Panc1 (cell line): ENCODE data around the gene TMEM266.

Source experiments
- POLR2AphosphoS5 ChIP-seq: IDR thresholded peaks from 2 replicates; pipeline ENCODE4 v1.6.1; 2012; ENCODE audit warnings: mild to moderate bottlenecking, low read depth, low read length, moderate library complexity
- REST ChIP-seq, 2 experiments: IDR thresholded peaks; 2 replicates each; pipeline ENCODE4 v1.6.1; 2011 to 2012; ENCODE audit warnings: low read depth in 2 of 2, control low read depth in 1 of 2, low read length in 1 of 2, mild to moderate bottlenecking in 1 of 2, moderate library complexity in 1 of 2; ENCODE audit not compliant: insufficient read depth in 1 of 2
- TF ChIP-seq, protein P1 (sequence below): fragments of 450-650 bp; IDR thresholded peaks from 2 replicates; pipeline ENCODE4 v1.5.1; 2017; ENCODE audit warnings: mild to moderate bottlenecking

DNA sequence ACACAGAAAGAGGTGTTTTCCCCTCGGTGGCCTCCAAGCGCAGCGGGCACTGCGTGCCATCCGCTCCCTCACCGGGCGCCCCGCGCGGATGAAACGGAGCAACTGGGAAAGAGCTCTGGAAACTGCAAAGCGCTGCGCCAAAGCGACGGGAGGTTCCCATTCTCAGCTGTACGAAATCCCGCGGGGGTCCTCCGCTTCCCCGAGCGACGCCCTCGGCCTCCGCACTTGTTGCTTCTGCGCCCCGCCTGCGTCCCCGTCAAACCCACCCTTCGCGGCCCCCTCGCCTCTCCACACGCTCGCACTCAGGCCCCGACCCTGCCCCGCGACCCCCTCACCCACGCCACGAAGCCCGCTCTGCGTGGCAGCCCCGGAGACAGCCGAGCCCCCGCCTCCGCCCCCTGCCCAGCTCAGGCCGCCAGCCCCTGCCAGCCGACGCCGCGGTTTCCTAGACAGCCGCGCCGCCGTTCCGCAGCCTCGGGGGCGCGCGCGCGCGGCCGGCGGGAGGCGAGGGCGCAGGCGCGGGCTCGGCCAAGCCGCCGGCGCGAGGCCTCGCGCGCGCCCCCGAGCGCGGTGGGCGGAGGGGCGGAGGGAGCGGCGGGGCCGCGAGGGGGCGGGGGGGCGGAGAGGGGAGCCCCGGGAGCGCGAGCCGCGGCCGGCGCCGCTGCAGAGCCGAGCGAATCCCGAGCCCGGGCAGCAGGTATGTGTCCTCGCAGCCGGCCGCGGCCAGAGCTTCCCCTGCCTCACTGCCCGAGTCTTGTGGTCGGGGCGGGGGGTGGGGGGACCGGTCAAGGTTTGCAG is at the start of gene TMEM266:
- TF ChIP-seq, protein P1, sequence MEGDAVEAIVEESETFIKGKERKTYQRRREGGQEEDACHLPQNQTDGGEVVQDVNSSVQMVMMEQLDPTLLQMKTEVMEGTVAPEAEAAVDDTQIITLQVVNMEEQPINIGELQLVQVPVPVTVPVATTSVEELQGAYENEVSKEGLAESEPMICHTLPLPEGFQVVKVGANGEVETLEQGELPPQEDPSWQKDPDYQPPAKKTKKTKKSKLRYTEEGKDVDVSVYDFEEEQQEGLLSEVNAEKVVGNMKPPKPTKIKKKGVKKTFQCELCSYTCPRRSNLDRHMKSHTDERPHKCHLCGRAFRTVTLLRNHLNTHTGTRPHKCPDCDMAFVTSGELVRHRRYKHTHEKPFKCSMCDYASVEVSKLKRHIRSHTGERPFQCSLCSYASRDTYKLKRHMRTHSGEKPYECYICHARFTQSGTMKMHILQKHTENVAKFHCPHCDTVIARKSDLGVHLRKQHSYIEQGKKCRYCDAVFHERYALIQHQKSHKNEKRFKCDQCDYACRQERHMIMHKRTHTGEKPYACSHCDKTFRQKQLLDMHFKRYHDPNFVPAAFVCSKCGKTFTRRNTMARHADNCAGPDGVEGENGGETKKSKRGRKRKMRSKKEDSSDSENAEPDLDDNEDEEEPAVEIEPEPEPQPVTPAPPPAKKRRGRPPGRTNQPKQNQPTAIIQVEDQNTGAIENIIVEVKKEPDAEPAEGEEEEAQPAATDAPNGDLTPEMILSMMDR = no peak
- no peak for TF ChIP-seq REST (IDR thresholded peaks at IDR 0.05; ENCODE audit: insufficient read depth in 1 of 2, low read depth in 2 of 2, low read length in 1 of 2)
- TF ChIP-seq POLR2AphosphoS5 = no peak
